Chondrocyte (in vitro differentiated cells): ENCODE measurements around the gene SMG7. TPM values are rescaled to one million over a fixed set of nuclear protein-coding genes. Genes with fewer than 3 reads are reported as not detected.

Experiments used
- DNase-seq: peaks from one replicate; pipeline ENCODE4 v3.0.0; 2021; ENCODE audit warnings: mixed read lengths, low spot score
- H3K27ac Mint-ChIP-seq: one replicate; pipeline ENCODE4 v1.8.0; 2021; ENCODE audit warnings: mild to moderate bottlenecking, moderate library complexity, mixed read lengths; ENCODE audit not compliant: unreplicated experiment
- H3K27me3 Mint-ChIP-seq: 2 replicates; pipeline ENCODE4 v1.8.0; 2021; ENCODE audit warnings: low read depth, mixed read lengths
- H3K36me3 Mint-ChIP-seq: 2 replicates; pipeline ENCODE4 v1.8.0; 2021; ENCODE audit warnings: low read depth, mixed read lengths
- H3K4me1 Mint-ChIP-seq: 2 replicates; pipeline ENCODE4 v1.8.0; 2021; ENCODE audit warnings: low read depth, mild to moderate bottlenecking, mixed read lengths
- H3K4me3 Mint-ChIP-seq: one replicate; pipeline ENCODE4 v1.8.0; 2021; ENCODE audit warnings: mild to moderate bottlenecking, moderate library complexity, mixed read lengths; ENCODE audit not compliant: unreplicated experiment
- H3K9me3 Mint-ChIP-seq: 2 replicates; pipeline ENCODE4 v1.8.0; 2021; ENCODE audit warnings: low read depth, mixed read lengths
- total RNA-seq: library from RNA; stranded (reverse); gene quantifications from 3 replicates; pipeline ENCODE4 v1.2.1, GENCODE V29; 2021
- TF ChIP-seq, protein P1 (sequence below): fragments of 200-600 bp; sonication (generic); IDR thresholded peaks from 2 replicates; pipeline ENCODE4 v1.5.0; 2021; ENCODE audit warnings: antibody characterized with exemption, mild to moderate bottlenecking, moderate library complexity

SMG7 gene
- total RNA-seq, 1 donor from 2014 or later = 49.4 TPM

DNA sequence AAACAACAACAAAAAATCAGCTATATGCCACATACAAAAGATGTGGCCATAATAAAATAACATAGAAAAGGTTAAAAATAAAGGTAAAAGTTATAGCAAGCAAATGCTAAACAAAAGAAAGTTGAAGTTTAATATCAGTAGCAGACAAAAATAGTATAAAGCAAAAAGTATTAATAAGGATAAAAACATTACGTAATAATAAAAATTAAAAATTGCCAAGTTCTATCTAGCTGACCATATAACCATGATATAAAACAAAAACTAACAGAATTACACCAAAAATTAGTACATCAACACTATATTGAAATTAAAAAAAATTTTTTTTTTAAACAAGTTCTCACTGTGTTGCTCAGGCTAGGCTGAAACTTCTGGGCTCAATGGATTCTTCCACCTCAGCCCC is 15.5 kb upstream of the SMG7 start:
- Mint-ChIP-seq H3K4me3 (no peak overlapping the region), H3K27ac (no peak overlapping the region), H3K9me3 (no peaks in the 10 kb centered on the region), H3K36me3 (no peaks in the 10 kb centered on the region), H3K27me3 (peaks cover 2% of the 10 kb centered on the region), H3K4me1 (peaks cover 5% of the 10 kb centered on the region)
- no peak for DNase-seq
- TF ChIP-seq, protein P1, sequence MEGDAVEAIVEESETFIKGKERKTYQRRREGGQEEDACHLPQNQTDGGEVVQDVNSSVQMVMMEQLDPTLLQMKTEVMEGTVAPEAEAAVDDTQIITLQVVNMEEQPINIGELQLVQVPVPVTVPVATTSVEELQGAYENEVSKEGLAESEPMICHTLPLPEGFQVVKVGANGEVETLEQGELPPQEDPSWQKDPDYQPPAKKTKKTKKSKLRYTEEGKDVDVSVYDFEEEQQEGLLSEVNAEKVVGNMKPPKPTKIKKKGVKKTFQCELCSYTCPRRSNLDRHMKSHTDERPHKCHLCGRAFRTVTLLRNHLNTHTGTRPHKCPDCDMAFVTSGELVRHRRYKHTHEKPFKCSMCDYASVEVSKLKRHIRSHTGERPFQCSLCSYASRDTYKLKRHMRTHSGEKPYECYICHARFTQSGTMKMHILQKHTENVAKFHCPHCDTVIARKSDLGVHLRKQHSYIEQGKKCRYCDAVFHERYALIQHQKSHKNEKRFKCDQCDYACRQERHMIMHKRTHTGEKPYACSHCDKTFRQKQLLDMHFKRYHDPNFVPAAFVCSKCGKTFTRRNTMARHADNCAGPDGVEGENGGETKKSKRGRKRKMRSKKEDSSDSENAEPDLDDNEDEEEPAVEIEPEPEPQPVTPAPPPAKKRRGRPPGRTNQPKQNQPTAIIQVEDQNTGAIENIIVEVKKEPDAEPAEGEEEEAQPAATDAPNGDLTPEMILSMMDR = no peak

DNA sequence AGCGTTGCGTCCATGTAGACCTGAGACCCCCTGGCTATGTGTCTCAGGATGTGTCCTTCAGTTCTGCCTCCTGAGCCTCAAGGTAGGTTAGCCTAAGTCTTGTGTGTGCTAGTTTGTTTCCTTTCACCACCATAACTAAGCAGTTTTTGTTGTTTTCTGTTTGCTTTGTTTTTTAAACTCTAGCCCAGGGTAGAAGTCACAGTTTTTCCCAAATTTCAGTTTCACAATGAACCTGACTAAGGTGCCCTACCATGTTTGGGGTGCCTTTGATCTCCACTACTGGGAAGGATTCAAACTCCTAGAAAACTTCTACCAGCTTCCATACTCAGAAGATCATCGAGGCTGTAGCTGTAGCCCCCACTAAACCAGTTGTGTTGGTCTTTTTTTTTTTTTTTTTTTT is 14.8 kb upstream of the SMG7 start:
- DNase-seq = no peak
- Mint-ChIP-seq H3K9me3 (no peaks in the 10 kb centered on the region), H3K27me3 (peaks cover 2% of the 10 kb centered on the region), H3K27ac (no peak overlapping the region), H3K4me3 (no peak overlapping the region), H3K36me3 (no peaks in the 10 kb centered on the region), H3K4me1 (peaks cover 5% of the 10 kb centered on the region)
- TF ChIP-seq, protein P1 = no peak

DNA sequence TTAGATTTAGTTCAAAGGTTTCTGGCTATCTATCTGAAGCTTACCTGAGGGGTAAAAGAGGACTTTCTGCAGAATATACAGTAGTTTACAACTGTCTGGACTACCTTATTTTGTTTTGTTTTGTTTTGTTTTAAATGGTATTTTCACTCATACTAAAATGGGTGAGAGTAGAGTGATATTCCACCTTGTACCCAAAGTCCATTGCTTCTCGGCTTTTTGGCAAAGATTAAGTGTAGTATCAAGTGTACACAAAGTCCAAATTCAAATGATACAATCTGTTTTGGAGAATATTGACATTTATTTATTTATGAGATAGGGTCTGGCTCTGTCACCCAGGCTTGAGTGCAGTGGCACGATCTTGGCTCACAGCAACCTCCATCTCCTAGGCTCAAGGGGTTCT is 11.7 kb upstream of the SMG7 start:
- no peak overlapping the region for H3K4me3 Mint-ChIP-seq
- H3K9me3 Mint-ChIP-seq = no peaks in the 10 kb centered on the region
- no peak for DNase-seq
- TF ChIP-seq, protein P1 = no peak
- peaks cover 6% of the 10 kb centered on the region for H3K27me3 Mint-ChIP-seq
- H3K4me1 Mint-ChIP-seq = no peaks in the 10 kb centered on the region
- no peak overlapping the region for H3K27ac Mint-ChIP-seq
- no peaks in the 10 kb centered on the region for H3K36me3 Mint-ChIP-seq

DNA sequence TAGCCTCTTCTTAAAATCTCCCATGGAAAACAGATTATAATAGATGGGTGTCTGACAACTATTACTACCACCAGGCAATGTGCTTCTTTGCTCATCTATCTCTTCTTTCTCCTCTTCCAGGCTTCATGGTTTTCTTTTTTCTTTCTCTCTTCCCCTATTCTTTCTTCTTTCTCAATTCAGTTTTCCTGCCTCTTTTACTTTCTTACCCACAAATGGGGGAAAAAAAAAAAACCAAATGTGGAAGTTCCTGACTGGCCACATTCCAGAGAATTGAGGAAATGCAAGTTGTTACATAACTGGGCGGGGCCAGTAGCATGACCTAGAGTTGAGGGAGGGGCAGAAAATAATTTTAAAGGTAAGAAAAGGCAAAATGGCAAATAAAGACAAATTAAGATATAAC is 10.9 kb upstream of the SMG7 start:
- Mint-ChIP-seq H3K27ac (no peak overlapping the region), H3K4me1 (no peaks in the 10 kb centered on the region), H3K9me3 (no peaks in the 10 kb centered on the region), H3K4me3 (no peak overlapping the region), H3K36me3 (no peaks in the 10 kb centered on the region), H3K27me3 (peaks cover 7% of the 10 kb centered on the region)
- TF ChIP-seq, protein P1 = no peak
- no peak for DNase-seq

DNA sequence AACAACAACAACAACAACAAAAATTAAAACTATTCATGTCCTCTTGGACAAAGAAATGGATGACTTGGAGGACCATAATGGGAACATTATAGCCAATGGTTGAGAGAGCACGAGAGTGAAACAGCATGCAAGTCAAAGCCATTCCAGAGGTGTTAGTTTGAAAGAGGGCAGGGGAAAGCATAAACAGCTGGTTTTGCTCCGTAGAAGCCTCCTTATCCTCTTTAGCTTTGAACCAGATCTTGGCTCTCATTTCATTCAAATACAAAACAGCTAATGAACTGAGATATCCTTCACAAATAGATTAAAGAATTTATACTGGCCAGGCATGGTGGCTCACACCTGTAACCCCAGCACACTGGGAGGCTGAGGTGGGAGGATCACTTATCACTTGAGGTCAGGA is 8.7 kb upstream of the SMG7 start:
- H3K4me3 Mint-ChIP-seq = no peak overlapping the region
- TF ChIP-seq, protein P1 = no peak
- no peak for DNase-seq
- peaks cover 8% of the 10 kb centered on the region for H3K27me3 Mint-ChIP-seq
- no peak overlapping the region for H3K27ac Mint-ChIP-seq
- H3K9me3 Mint-ChIP-seq = no peaks in the 10 kb centered on the region
- H3K4me1 Mint-ChIP-seq = no peaks in the 10 kb centered on the region
- no peaks in the 10 kb centered on the region for H3K36me3 Mint-ChIP-seq
